HepG2 (cell line): ENCODE data around the gene CCDC85C. TPM values are rescaled to one million over a fixed set of nuclear protein-coding genes. Genes with fewer than 3 reads are reported as not detected.

Source experiments
- ATRX ChIP-seq: sonication (generic); formaldehyde crosslinking; IDR thresholded peaks from 2 replicates; pipeline ENCODE4 v1.4.0; 2020; ENCODE audit warnings: missing genetic modification reagents, borderline replicate concordance
- BHLHE40 ChIP-seq: IDR thresholded peaks from 2 replicates; pipeline ENCODE4 v1.6.1; 2011; ENCODE audit warnings: low read length, improper control_type of control experiment
- CBFB ChIP-seq: sonication (generic); formaldehyde crosslinking; IDR thresholded peaks from 2 replicates; pipeline ENCODE4 v1.4.0; 2020; ENCODE audit warnings: missing genetic modification reagents
- GPN1 ChIP-seq: sonication (generic); formaldehyde crosslinking; IDR thresholded peaks from 2 replicates; pipeline ENCODE4 v1.5.1; 2020; ENCODE audit warnings: missing genetic modification reagents, borderline replicate concordance
- ISX ChIP-seq: sonication (generic); formaldehyde crosslinking; conservative IDR thresholded peaks from 2 replicates; pipeline ENCODE4 v1.5.0; 2020; ENCODE audit warnings: missing genetic modification reagents
- NAIF1 ChIP-seq: sonication (generic); formaldehyde crosslinking; IDR thresholded peaks from 2 replicates; pipeline ENCODE4 v1.5.0; 2020; ENCODE audit warnings: mild to moderate bottlenecking, missing genetic modification reagents, borderline replicate concordance
- SOX6 ChIP-seq, 2 experiments: fragments of 450-650 bp in 1 of 2; sonication (generic) in 1 of 2; formaldehyde crosslinking in 1 of 2; IDR thresholded peaks; 2 replicates each; pipeline versions ENCODE4 v1.4.0 to v1.6.1; 2017 to 2020; ENCODE audit warnings: antibody characterized with exemption in 1 of 2, mild to moderate bottlenecking in 1 of 2, missing genetic modification reagents in 1 of 2
- SRSF1 ChIP-seq: fragments of 200-400 bp; formaldehyde crosslinking; optimal IDR thresholded peaks from 2 replicates; pipeline ENCODE3; 2017; ENCODE audit warnings: mild to moderate bottlenecking, low read depth, low read length, moderate library complexity
- TBX3 ChIP-seq: fragments of 450-650 bp; IDR thresholded peaks from 2 replicates; pipeline ENCODE4 v1.6.1; 2017; ENCODE audit warnings: antibody characterized with exemption, mild to moderate bottlenecking, inconsistent platforms, borderline replicate concordance
- ZNF329 ChIP-seq: sonication (generic); formaldehyde crosslinking; IDR thresholded peaks from 2 replicates; pipeline ENCODE4 v1.9.0; 2021; ENCODE audit warnings: low read depth, mild to moderate bottlenecking, missing genetic modification reagents
- ZNF441 ChIP-seq: sonication (generic); formaldehyde crosslinking; IDR thresholded peaks from 2 replicates; pipeline ENCODE4 v1.7.0; 2021; ENCODE audit warnings: missing genetic modification reagents, borderline replicate concordance
- polyA plus RNA-seq, 8 experiments: library from polyadenylated mRNA; depleted of rRNA in 3 of 8; stranded (reverse) in 7 of 8; unstranded in 1 of 8; fragments of >200 nt; fragmentation: Illumina TruSeq in 4 of 8; extraction: Trizol in 4 of 8; gene quantifications; 2 replicates each; pipeline versions ENCODE4 v1.2.1 to v1.2.3, GENCODE V29; 2011 to 2016; ENCODE audit warnings: low read depth in 4 of 8, missing spikeins in 1 of 8, mixed read lengths in 1 of 8; ENCODE audit not compliant: insufficient read depth in 1 of 8
- total RNA-seq, 5 experiments: library from RNA; depleted of rRNA; stranded (reverse); fragments of >200 nt; fragmentation: Illumina TruSeq; extraction: Trizol; gene quantifications; 2 replicates each; pipeline ENCODE4 v1.2.3, GENCODE V29; 2016; ENCODE audit warnings: low read depth in 1 of 5
- TF ChIP-seq, protein P1 (sequence below): sonication (generic); formaldehyde crosslinking; IDR thresholded peaks from 2 replicates; pipeline ENCODE4 v1.9.0; 2021; ENCODE audit warnings: missing genetic modification reagents, borderline replicate concordance
- TF ChIP-seq, protein P2 (sequence below): IDR thresholded peaks from 2 replicates; pipeline ENCODE4 v1.6.1; 2016; ENCODE audit warnings: low read depth, missing genetic modification reagents, missing compliant biosample characterization
- TF ChIP-seq, protein P3 (sequence below): sonication (generic); formaldehyde crosslinking; IDR thresholded peaks from 2 replicates; pipeline ENCODE4 v1.8.0; 2022; ENCODE audit warnings: low read depth, missing genetic modification reagents
- TF ChIP-seq, protein P4 (sequence below): fragments of 450-650 bp; IDR thresholded peaks from 2 replicates; pipeline ENCODE4 v1.6.1; 2016

The CCDC85C gene
- total and polyA plus RNA-seq, 2 of the 13 experiments (the other 11 are each of a cell fraction or from before 2014, with no cell fraction given), result 18.8 to 43.8 TPM

DNA sequence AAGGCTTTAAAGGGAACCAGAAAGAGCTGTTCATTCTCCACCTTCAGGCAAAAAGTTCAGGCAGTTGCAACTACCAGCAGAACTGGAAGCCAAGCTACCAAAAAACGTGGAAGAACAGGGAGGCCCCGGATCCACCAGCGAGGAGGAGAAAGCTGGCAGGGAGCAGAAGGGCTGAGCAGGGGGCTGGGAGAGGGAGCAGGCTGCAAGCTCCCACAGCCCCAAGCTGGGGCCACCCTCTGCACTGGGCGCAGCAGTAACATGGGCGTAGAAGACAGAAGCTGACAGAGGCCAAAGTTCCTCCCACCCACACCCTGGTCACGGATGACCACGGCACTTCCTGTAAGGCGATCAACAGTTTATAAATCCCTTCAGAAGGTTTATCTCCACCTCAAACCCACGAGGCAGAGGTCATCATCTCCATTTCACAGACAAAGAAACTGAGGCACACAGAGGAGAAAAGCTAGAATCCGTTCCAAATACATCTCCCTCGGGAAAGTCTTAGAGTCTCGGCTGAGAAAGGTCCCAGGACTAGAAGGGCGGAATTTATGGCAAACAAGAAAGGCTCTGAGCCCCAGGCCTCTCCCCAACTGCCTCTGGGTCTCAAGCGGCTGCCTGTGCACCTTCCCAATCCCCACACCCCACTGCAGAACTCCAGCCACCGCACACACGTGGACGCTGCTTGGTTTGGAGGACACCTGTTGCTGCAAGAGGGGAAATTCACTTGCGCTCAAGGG, 1.8 kb downstream of the CCDC85C start (continued):
- TF ChIP-seq, protein P1, sequence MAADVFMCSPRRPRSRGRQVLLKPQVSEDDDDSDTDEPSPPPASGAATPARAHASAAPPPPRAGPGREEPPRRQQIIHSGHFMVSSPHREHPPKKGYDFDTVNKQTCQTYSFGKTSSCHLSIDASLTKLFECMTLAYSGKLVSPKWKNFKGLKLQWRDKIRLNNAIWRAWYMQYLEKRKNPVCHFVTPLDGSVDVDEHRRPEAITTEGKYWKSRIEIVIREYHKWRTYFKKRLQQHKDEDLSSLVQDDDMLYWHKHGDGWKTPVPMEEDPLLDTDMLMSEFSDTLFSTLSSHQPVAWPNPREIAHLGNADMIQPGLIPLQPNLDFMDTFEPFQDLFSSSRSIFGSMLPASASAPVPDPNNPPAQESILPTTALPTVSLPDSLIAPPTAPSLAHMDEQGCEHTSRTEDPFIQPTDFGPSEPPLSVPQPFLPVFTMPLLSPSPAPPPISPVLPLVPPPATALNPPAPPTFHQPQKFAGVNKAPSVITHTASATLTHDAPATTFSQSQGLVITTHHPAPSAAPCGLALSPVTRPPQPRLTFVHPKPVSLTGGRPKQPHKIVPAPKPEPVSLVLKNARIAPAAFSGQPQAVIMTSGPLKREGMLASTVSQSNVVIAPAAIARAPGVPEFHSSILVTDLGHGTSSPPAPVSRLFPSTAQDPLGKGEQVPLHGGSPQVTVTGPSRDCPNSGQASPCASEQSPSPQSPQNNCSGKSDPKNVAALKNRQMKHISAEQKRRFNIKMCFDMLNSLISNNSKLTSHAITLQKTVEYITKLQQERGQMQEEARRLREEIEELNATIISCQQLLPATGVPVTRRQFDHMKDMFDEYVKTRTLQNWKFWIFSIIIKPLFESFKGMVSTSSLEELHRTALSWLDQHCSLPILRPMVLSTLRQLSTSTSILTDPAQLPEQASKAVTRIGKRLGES (CRISPR knock-in tag), result no peak
- TF ChIP-seq, protein P2, sequence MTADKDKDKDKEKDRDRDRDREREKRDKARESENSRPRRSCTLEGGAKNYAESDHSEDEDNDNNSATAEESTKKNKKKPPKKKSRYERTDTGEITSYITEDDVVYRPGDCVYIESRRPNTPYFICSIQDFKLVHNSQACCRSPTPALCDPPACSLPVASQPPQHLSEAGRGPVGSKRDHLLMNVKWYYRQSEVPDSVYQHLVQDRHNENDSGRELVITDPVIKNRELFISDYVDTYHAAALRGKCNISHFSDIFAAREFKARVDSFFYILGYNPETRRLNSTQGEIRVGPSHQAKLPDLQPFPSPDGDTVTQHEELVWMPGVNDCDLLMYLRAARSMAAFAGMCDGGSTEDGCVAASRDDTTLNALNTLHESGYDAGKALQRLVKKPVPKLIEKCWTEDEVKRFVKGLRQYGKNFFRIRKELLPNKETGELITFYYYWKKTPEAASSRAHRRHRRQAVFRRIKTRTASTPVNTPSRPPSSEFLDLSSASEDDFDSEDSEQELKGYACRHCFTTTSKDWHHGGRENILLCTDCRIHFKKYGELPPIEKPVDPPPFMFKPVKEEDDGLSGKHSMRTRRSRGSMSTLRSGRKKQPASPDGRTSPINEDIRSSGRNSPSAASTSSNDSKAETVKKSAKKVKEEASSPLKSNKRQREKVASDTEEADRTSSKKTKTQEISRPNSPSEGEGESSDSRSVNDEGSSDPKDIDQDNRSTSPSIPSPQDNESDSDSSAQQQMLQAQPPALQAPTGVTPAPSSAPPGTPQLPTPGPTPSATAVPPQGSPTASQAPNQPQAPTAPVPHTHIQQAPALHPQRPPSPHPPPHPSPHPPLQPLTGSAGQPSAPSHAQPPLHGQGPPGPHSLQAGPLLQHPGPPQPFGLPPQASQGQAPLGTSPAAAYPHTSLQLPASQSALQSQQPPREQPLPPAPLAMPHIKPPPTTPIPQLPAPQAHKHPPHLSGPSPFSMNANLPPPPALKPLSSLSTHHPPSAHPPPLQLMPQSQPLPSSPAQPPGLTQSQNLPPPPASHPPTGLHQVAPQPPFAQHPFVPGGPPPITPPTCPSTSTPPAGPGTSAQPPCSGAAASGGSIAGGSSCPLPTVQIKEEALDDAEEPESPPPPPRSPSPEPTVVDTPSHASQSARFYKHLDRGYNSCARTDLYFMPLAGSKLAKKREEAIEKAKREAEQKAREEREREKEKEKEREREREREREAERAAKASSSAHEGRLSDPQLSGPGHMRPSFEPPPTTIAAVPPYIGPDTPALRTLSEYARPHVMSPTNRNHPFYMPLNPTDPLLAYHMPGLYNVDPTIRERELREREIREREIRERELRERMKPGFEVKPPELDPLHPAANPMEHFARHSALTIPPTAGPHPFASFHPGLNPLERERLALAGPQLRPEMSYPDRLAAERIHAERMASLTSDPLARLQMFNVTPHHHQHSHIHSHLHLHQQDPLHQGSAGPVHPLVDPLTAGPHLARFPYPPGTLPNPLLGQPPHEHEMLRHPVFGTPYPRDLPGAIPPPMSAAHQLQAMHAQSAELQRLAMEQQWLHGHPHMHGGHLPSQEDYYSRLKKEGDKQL (CRISPR knock-in tag), result no peak
- TF ChIP-seq BHLHE40 (no peak), ISX (CRISPR knock-in tag) (no peak), SOX6 (IDR thresholded peaks at IDR 0.05) (no peak), SOX6 (CRISPR knock-in tag; IDR thresholded peaks at IDR 0.05) (no peak), CBFB (CRISPR knock-in tag) (no peak), TBX3 (no peak), ZNF441 (CRISPR knock-in tag) (no peak), ZNF329 (CRISPR knock-in tag) (no peak), GPN1 (CRISPR knock-in tag) (no peak), ATRX (CRISPR knock-in tag) (no peak), SRSF1 (no peak), NAIF1 (CRISPR knock-in tag) (no peak)
- TF ChIP-seq, protein P3, sequence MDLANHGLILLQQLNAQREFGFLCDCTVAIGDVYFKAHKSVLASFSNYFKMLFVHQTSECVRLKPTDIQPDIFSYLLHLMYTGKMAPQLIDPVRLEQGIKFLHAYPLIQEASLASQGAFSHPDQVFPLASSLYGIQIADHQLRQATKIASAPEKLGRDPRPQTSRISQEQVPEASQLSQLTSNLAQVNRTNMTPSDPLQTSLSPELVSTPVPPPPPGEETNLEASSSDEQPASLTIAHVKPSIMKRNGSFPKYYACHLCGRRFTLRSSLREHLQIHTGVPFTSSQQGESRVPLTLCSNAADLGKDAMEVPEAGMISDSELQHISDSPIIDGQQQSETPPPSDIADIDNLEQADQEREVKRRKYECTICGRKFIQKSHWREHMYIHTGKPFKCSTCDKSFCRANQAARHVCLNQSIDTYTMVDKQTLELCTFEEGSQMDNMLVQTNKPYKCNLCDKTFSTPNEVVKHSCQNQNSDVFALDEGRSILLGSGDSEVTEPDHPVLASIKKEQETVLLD (CRISPR knock-in tag), result no peak
- TF ChIP-seq, protein P4, sequence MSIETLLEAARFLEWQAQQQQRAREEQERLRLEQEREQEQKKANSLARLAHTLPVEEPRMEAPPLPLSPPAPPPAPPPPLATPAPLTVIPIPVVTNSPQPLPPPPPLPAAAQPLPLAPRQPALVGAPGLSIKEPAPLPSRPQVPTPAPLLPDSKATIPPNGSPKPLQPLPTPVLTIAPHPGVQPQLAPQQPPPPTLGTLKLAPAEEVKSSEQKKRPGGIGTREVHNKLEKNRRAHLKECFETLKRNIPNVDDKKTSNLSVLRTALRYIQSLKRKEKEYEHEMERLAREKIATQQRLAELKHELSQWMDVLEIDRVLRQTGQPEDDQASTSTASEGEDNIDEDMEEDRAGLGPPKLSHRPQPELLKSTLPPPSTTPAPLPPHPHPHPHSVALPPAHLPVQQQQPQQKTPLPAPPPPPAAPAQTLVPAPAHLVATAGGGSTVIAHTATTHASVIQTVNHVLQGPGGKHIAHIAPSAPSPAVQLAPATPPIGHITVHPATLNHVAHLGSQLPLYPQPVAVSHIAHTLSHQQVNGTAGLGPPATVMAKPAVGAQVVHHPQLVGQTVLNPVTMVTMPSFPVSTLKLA, result no peak
